GM18868 (cell line): ENCODE data around the gene MMP28.

Experiments
- ATAC-seq: cut with Tn5 transposase; IDR thresholded peaks from one replicate; pipeline ENCODE4 v1.9.1; 2021; ENCODE audit warnings: mild to moderate bottlenecking, moderate library complexity; ENCODE audit not compliant: unreplicated experiment

Gene MMP28

DNA sequence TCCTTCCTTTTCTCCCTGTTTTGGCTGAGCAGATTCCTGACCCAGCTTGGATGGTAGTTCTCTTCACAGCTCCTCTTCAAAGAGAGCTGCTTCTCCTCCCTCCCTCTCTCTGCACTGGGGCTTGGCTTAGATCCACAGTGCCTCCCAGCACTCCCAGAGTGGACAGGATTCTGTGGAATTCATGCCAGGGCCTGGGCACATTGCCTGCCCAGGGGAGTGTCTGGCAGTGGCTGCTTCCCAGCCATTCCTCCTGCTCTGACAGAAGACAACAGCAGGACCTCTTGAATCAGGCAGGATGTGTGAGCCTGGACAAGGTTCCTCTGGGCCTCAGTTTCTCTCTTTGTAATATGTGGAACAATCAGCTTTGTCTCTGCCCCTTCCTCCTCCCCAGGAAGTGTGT, 4.5 kb upstream of the MMP28 start:
- ATAC-seq, result no peak

DNA sequence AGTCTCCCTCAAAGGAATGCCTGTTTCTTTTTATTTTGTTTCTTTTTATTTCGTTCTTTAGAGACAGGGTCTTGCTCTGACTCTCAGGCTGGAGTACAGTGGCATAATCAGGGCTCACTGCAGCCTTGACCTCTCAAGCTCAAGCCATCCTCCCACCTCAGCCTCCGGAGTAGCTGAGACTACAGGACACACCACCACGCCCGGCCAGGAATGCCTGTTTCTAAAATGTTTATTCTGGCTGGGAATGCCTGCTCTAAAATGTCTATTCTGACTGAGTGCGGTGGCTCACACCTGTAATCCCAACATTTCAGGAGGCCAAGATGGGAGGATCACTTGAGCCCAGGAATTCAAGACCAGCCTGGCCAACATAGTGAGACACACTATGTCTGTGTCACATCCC, 2.5 kb upstream of the MMP28 start:
- no peak for ATAC-seq

DNA sequence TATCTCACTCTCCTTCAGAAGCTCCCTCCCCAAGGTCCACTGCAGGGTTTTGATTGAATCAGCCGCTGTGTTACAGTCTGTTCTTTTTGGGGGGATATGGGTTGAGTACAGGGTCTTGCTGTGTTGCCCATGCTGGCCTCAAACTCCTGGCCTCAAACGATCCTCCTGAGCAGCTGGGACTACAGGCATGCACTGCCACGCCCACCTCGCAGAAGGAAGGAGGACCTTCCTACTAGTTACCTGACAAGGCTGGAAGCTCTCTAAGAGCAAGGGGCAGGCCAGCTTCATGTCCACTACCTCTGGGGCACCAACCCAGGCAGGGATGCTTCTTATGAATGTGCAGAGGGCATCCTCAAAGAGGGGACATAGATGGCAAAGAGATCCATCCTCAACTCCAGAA, 1.9 kb upstream of the MMP28 start:
- no peak for ATAC-seq

DNA sequence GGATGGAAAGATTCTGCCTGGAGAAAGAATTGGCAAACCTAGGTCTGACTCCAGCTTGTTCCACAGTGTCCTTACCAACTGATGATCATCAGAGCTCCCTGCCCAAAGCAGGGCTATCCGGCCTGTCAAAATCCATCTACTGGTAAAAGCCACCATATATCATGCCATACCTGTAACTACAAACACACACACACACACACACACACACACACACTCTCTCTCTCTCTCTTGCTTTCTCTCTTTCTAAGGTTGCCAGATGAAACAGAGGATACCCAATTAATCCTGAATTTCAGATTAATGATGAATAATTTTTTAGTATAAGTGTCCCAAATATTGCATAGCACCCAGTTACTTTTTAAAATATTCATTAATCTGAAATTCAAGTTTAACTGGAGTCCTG, 1.5 kb upstream of the MMP28 start:
- ATAC-seq, result no peak

DNA sequence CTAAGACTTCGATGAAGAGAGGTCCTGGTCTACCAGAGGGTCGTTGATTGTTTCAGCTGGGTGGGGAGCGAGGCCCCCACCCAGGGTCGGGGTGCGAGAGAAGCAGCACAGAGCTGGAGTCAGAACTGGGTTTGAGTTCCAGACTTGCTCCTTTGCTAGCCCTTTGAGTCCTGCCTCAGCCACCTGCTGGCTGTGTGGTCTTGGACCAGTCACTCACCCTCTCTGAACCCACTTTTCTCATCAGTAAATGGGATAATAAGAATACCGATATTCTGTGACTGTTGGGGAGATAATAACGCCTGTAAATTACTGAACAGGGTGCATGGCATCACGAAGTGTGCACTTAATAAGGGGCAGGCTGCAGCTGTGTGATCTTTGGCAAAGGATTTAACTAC, 427 bp upstream of the MMP28 start:
- no peak for ATAC-seq

DNA sequence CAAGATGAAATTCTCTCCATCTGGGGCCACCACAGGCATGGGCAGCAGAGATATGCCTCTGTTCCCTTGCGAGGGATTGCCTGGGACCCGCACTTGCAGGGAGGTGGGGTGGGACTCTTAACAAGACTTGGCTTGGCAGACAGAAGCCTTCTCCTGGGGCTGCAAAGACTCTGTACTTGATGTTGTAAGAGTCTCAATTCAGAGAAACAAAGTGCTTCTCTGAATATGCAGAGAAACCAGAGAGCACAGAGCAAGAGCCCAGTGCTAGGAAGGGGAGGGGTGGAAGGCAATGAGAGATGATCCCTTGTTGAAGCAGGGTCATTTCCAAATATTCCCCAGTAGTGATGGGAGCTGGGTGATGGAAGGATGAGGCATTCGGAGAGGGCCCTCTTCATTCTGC, 2.2 kb downstream of the MMP28 start:
- ATAC-seq, result no peak

DNA sequence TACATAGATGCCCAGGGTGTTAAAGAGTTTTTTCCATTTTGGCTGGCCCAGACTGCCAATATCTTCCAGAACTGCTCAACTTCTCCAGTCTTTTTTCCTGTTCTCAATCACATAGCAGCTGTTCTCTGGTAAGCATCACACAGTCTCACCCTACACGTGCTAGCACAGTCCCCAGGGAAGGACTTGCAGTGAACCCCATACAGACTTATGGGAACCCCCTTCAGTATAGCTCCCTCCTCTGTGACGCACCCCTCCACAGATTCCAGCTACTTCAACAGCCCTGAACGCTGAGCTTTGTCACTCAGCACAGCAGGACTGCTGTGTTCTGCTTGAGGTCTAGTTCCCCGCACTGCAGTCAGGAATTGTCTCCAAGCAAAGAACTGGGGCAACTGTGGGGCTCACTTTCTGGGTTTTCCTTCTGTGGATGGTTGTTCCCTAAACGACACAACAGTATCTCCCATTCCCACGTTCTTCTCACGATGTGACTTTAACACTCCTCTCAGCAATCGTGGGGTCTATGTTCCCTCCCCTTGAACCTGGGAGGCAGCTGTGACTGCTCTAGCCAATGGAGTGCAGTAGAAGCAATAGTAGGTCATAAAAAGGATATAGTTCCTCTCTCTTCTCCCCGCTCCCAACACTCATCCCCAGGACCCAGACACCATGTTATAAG, 3.6 kb downstream of the MMP28 start:
- ATAC-seq, result no peak

DNA sequence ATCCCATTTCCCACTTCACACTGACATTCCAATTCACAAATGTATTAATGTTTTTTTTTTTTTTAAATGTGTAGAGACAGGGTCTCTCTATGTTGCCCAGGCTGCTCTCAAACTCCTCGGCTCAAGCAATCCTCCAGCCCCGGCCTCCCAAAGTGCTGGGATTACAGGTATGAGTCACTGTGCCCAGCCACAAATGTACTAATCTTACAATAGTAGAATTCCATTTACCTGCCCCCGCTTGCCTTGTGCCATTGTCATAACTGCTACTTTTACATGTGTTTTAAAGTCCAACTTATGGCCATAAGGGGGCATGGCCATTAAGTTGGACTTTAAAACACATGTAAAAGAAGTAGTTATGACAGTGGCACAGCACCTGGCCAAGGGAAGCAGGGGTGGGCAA, 4.6 kb downstream of the MMP28 start:
- no peak for ATAC-seq

DNA sequence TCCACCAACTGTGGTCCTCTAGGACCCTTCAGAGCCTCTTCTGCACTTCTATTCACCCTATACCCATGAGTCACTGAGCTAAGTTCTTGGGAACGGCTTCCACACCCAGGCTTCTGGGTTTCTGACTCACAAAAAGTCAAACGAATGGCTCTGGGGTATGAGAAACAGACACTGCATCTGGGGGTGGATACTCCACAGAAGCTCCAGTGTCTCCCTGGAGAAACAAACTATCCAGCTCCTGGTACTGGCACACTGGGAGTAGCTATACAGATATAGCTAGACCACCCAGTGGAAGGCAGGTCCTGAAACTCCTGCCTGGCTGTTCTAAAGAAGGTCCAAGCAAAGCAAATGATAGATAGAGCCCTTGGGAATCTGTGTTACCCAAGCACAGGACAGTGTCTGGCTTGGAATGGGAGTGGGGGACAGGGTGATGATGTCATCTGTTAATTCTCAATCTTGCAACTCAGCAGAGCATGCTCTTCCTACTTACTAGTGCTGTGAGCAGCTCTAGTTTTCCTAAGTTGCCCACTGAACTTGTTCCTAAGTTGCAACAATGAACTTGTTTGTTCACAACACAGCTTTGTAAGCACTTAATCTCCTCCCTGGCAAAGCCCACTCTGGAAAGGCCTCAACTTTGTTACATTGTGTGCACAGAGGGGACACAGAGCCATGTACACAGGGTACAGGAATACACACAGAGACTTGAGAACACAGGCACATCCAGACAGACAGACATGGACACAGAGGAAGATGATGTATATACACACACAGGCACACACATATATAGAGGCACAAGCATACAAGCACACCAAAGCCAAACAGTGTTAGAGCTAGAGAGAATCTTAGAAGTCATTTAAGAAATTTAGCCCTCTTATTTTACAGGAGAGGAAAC, 6.7 kb downstream of the MMP28 start:
- ATAC-seq, result no peak

DNA sequence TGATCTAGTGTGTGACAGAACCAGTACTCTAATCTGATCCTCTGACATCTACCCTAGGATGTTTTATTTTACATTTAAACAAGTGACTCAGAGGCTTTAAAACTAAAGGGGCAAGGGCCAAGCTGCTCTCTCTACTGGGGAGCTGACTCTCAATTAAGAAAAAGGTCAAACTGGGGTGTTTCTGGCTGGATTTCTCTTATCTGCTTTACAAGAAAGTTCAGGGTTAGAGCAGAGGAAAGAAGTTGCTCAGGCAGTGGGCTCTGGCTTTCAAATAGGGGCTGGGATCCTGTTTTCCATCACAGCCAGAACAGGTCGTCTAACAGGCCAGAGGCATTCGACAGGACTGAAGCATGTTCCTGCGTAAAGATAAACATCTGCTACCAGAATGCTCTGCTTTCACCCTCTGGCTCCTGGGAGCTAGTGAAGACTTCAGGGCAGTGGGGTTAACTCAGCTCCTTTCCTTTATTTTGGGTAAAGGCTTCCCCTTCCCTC, 8.5 kb downstream of the MMP28 start:
- no peak for ATAC-seq

DNA sequence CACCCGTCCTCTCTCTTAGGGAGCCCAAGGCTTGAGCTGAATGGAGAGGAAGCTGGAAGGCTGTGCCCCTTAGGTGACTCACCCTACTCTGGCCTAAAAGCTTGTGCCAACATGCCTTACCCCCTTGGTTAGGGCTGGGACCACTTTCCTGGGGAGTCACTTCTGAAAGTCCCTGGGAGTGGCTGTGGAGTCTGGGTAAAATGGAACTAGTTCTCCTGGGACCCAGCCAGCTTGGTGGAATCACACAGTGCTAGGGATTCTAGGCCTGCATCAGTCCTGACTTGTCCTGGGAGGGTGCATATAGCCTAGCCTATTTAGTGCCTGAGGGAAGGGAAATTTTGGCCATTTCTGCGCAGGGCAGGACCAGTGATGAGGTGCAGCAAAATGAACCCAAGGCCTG, 10.5 kb downstream of the MMP28 start:
- ATAC-seq, result no peak

DNA sequence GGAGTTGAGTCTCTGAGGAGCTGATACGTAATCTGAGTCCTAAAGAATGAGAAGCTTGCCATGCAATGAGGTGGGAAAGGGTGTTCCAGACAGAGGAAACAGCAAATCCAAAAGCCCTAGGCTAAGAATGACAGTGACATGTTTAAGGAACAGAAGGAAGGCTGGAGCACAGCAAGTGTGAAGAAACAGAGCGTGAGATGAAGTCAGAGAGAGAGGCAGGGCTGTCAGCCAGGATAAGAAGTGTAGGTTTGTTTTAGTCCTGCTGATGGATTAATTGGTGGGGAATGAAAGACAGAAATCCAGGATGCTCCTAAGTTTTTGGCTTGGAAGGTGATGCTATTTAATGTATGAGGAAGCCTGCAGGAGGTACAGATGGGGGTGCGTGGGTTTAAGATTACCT, 14.5 kb downstream of the MMP28 start:
- ATAC-seq, result no peak

DNA sequence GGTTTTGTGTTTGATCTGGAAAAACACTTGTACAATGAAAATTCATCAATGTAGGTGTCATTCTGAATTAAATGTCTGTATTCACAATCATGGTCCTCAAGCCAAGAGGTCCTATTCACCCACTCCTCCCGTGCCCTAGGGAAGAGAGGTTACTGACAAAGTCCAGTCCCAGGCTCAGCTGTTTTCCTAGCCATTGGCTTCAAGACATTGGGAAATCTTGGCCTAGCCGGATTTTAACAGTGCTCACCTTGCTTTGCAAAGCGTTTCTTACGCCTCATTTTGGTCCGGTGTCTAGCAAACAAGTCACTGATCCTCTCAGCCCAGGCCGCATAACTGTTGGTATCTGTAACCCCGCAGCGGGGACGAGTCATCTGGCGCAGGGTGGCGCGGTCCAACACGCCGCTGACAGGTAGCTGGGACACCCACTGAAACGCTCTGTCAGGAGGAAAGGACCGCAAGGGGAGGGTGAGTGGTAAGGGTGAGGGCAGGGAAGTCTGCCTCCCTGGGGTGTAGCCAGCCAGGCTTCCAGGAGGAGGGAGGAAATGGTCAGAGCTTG, 16.7 kb downstream of the MMP28 start:
- ATAC-seq, result no peak

DNA sequence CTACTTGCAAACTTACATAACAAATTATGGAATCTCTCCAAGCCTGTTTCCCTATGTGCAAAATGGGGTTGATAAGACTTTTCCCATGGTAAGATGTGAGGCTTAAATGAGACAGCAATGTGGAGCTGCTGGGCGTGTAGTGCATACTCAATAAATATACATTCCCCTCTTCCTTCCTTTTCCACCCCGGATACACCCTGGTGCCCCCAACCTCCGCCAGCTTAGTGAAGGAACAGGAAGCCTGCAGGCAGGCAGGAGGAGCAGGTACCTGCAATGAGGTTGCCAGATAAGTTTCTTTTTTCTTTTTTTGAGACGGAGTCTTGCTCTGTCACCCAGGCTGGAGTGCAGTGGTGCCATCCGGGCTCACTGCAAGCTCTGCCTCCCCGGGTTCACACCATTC, 19.9 kb downstream of the MMP28 start:
- ATAC-seq, result no peak

DNA sequence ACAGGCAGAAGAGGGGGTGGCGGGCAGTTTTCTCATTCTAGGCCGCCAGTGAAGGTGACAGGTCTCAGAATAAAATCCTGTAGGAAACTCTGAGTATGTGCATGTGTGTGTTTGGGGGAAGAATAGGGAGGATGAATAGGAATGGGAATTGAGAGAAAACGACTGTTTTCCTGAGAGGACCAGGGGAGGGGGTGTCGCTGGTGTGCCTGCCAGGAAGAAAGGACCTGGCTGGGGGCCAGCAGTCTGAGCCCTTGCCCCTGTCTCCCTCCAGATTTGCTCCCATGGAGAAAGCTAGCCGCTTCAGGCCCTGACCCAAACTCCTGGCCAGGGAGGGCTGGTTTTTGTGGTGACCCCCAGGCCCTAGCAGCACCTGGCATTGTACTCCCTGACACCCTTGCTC, 20.4 kb downstream of the MMP28 start:
- ATAC-seq, result no peak

DNA sequence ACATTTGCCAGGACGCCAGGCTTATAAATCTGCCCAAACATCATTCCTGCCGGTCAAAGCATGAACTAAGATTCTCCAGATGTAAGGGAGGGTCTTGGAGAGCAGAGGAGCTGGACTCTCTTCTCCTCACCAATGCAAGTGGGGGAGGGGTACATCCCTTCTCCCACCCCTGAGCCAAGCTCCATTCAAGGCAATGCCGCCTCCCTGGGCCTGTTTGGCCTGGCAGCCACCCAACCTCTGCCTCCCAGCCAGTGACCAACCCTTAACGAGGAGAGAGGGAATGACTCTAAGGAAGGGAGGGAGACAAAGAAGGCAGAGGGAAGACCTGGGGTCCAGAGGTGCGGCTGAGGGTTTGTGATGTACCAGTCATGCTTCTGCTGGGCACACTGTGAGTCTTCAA, 20.9 kb downstream of the MMP28 start:
- no peak for ATAC-seq

DNA sequence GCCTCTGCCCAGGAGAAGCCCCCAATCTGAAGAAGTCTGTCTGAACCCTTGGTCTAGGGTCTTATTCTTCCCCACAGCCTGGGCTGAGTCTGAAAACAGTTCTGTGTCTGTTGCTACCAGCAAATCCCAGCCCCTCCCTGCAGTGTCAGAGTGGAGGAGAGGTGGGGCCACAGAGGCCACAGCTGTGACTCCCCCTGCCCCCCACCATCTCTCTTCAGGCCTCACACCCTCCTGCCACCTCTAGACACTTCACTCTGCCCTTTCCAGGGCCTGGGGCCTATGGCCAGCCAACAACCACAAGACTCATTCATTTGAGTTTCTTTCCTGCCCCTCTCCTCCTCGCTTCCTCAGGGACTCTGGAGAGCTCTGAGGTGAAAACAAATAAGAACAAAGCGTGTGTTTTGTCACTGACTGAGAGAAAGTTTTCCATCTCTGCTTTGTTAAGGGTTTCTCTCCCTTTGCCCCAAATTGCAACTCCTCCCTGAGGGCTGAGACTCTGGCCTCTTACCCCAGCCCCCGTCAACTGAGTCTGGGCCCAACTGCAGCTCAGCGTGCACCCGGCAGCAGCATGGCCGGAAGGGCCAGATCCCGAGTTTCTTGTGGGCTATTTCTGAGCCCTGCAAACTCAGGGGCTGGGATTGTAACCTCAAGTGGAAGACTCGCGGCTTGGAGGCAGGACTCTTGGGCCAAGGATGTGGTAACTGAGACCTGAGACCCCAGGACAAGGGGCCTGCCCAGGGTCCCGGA, 21.6 kb downstream of the MMP28 start:
- ATAC-seq, result no peak

DNA sequence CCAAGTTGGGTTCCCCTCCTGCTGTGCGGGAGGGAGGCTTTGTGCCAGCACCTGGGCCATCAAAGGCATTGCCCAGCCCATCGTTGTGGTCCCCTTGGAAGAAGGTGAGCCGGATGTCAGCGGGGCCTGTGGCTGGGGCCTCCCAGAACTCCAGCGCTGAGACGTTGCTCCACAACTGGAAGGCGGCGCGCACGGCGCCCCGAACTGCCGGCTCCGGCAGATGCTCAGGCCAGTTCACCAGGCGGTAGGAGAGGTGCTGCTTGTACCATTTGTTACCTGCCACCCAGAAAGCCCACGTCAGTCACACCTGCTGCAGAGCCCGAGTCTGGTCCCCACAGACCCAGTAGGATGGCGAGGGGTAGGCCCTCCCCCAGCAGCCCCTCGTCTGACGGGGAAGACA, 22.3 kb downstream of the MMP28 start:
- ATAC-seq, result no peak

DNA sequence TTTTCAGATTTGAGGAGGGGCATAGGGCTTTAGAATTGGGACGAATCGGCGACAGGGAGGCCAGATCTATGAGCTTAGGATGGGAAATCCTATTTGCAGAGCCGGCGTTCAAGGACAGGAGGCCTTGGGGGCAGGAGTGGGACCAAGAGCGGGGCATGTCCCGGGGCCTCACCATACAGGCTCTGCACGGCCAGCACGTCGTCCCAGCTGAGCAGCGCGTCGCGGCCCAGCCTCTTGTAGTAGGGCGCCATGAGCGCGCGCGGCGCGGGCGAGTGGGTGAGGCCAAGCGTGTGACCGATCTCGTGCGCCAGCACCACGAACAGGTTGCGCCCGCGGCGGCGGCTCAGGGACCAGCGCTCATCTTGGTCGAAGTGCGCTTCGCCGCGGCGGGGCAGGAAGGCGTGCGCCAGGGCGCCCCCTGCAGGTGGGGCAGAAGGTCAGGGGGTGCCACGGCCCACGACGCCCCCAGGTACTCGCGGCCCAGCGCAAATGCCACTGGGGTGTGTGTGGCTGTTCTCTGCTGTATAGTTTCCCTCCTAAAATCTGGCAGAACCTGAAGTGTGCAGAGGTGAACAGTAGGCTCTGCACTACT, 25.4 kb downstream of the MMP28 start:
- no peak for ATAC-seq

DNA sequence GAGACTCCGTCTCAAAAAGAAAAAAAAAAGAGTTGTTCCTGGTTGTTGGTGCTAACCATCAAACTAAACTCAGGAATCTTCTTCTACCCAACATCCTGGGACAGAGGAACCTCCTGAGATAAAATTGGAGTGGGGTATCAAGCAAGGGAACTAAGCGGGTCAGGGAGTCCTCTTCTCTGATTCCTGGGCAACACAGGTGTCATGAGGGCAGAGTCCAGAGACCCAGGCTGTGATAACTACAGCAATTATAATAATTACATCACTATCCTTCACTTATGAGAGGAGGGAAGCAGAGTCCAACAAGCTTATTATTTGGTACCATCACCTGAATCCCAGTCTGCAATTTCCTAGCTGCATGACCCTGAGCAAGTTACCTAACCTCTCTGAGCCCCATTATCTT, 26.6 kb downstream of the MMP28 start:
- no peak for ATAC-seq

DNA sequence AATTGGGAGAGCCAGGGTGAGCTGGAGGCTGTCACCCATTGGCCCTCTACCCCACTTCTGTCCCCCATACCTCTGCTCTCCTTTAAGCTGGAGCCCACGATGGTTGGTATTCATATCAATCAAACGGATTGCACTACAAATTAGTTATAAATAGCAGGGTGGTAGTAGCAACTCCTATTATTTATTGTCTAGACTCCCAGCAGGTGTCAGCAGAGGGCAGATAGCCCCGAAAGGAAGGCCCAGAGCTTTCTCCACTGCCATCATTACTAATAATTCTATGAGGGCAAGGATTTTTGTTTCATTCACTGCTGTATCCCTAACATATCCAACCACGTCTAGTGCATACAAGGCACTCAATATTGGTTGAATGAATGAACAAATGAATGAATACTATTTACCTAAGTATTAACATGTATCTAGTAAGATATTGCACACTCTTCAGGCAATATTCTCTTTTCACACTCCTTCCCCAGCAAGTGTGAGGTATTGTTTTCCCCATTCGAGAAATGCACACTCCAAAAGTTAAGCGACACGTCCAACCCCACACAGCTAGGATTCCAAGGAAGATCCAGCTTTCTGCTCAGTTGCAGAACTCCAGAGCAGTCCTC, 28.4 kb downstream of the MMP28 start:
- no peak for ATAC-seq
